ENCODE results near the gene SLC6A7. TPM values are rescaled to one million over a fixed set of nuclear protein-coding genes. Genes with fewer than 3 reads are reported as not detected.

Gene SLC6A7
- polyA plus RNA-seq, 1 of the 3 experiments (the other 2 are of a cell fraction), result not detected

GRCh38 chr5:150244209-150244608 is 54.3 kb downstream of the SLC6A7 start:
- Histone ChIP-seq H3K9ac (no peak overlapping the region), H3K4me1 (ENCODE audit: control insufficient read depth in 1 of 2, insufficient read depth in 2 of 2, low read depth in 1 of 2, low read length in 1 of 2) (peaks cover 0 to 19% of the 10 kb centered on the region in 2 experiments; a peak in 1 of 4 replicates), H3K4me3 (ENCODE audit: low read depth in 2 of 2, low read length in 1 of 2) (no peak overlapping the region), H3K79me2 (ENCODE audit: insufficient read depth) (no peaks in the 10 kb centered on the region), H3F3A (replicated peaks; ENCODE audit: insufficient read depth) (no peaks in the 10 kb centered on the region), H3K4me2 (no peak overlapping the region), H3K36me3 (replicated peaks in 1 of 2; ENCODE audit: control insufficient read depth in 1 of 2, insufficient read depth in 2 of 2, low read length in 1 of 2) (no peaks in the 10 kb centered on the region), H3K27me3 (ENCODE audit: insufficient read depth) (no peaks in the 10 kb centered on the region), H3K9me3 (no peaks in the 10 kb centered on the region), H4K20me1 (ENCODE audit: insufficient read depth) (no peaks in the 10 kb centered on the region), H3K9me2 (no peaks in the 10 kb centered on the region), H3K27ac (ENCODE audit: low read depth in 2 of 2, low read length in 1 of 2) (no peak overlapping the region), H2AFZ (ENCODE audit: low read depth) (no peak overlapping the region)
- 89% methylated on average over 6 of the region's 7 CpGs for WGBS (ENCODE audit: low lambda C conversion rate)
- no peak for TF ChIP-seq USF1 (IDR thresholded peaks at IDR 0.05; ENCODE audit: borderline replicate concordance, low read depth)
- TF ChIP-seq NFIC (IDR thresholded peaks at IDR 0.05; ENCODE audit: borderline replicate concordance), result no peak
- TF ChIP-seq EP300 (IDR thresholded peaks at IDR 0.05; ENCODE audit: borderline replicate concordance in 1 of 2, low read depth in 1 of 2, low read length in 1 of 2), result no peak
- TF ChIP-seq MEF2A (IDR thresholded peaks at IDR 0.05; ENCODE audit: borderline replicate concordance, low read depth), result no peak
- no peak for TF ChIP-seq MAX (IDR thresholded peaks at IDR 0.05; ENCODE audit: low read depth)
- TF ChIP-seq FOXM1 (IDR thresholded peaks at IDR 0.05; ENCODE audit: low read depth), result no peak
- no peak for TF ChIP-seq EZH2phosphoT487 (IDR thresholded peaks at IDR 0.05; ENCODE audit: borderline replicate concordance, low read depth)
- TF ChIP-seq TEAD4 (IDR thresholded peaks at IDR 0.05; ENCODE audit: borderline replicate concordance, insufficient read depth), result no peak
- no peak for TF ChIP-seq RFX5 (IDR thresholded peaks at IDR 0.05; ENCODE audit: low read length)
- no peak for TF ChIP-seq POLR2AphosphoS5 (IDR thresholded peaks at IDR 0.05; ENCODE audit: low read depth, low read length)
- TF ChIP-seq TAF1 (IDR thresholded peaks at IDR 0.05; ENCODE audit: borderline replicate concordance, low read depth, low read length), result no peak
- no peak for TF ChIP-seq RAD21 (IDR thresholded peaks at IDR 0.05; ENCODE audit: low read length)
- TF ChIP-seq PBX3 (IDR thresholded peaks at IDR 0.05), result no peak
- no peak for TF ChIP-seq NRF1 (IDR thresholded peaks at IDR 0.05; ENCODE audit: low read depth, low read length)
- TF ChIP-seq SIN3A (IDR thresholded peaks at IDR 0.05; ENCODE audit: borderline replicate concordance, low read depth, low read length), result no peak
- TF ChIP-seq FOSL2 (IDR thresholded peaks at IDR 0.05; ENCODE audit: borderline replicate concordance, low read depth), result no peak
- no peak for TF ChIP-seq GABPA (IDR thresholded peaks at IDR 0.05; ENCODE audit: low read depth)
- TF ChIP-seq REST (IDR thresholded peaks at IDR 0.05; ENCODE audit: low read depth, low read length), result no peak
- no peak for TF ChIP-seq ELF1 (IDR thresholded peaks at IDR 0.05)
- no peak for TF ChIP-seq TCF12 (IDR thresholded peaks at IDR 0.05)
- POLR2A ChIA-PET, result no interaction called here
- DNase-seq, result no peak
- CTCF ChIA-PET, result interaction anchor here (0.8 to 1.9 kb wide), 5 partner anchors 9 to 107 kb away, joined by 3 to 7 read pairs (median 3); no protein-coding TSS in a partner anchor
